ENCODE data around the gene TIMM44.
"Not testable (repeated sequence)": the region's sequence is repeated elsewhere in the genome, so short reads cannot be mapped to it uniquely, and the experiment has no call there.

Gene TIMM44

GRCh38 chr19:7977021-7977722 is 33.7 kb upstream of the TIMM44 start:
- no peak for DNase-seq (ENCODE audit: low spot score)

GRCh38 chr19:7976461-7976860 is 33.0 kb upstream of the TIMM44 start:
- DNase-seq (ENCODE audit: low spot score) = no peak

- no peak for DNase-seq (ENCODE audit: low spot score)
Observed at GRCh38 chr19:7975037-7975436, 31.6 kb upstream of the TIMM44 start.

- DNase-seq (ENCODE audit: low spot score) = no peak
Observed at GRCh38 chr19:7973883-7974282, 30.4 kb upstream of the TIMM44 start.

GRCh38 chr19:7971553-7972520 is 28.4 kb upstream of the TIMM44 start:
- no peak for DNase-seq (ENCODE audit: low spot score)

GRCh38 chr19:7970716-7971448 is 27.4 kb upstream of the TIMM44 start:
- peak; percentile 84 for DNase-seq (ENCODE audit: low spot score)

- DNase-seq (ENCODE audit: low spot score) = peak; percentile 78
Observed at GRCh38 chr19:7969555-7969939, 26.1 kb upstream of the TIMM44 start.

- no peak for DNase-seq (ENCODE audit: low spot score)
Observed at GRCh38 chr19:7968796-7969554, 25.5 kb upstream of the TIMM44 start.

GRCh38 chr19:7968008-7968795 is 24.7 kb upstream of the TIMM44 start:
- DNase-seq (ENCODE audit: low spot score) = no peak

- no peak for DNase-seq (ENCODE audit: low spot score)
Observed at GRCh38 chr19:7965921-7966665, 22.6 kb upstream of the TIMM44 start.

GRCh38 chr19:7965259-7965841 is 21.9 kb upstream of the TIMM44 start:
- no peak for DNase-seq (ENCODE audit: low spot score)

GRCh38 chr19:7963566-7963965 is 20.1 kb upstream of the TIMM44 start:
- no peak for DNase-seq (ENCODE audit: low spot score)

- no peak for DNase-seq (ENCODE audit: low spot score)
Observed at GRCh38 chr19:7962644-7963268, 19.3 kb upstream of the TIMM44 start.

GRCh38 chr19:7961920-7962626 is 18.6 kb upstream of the TIMM44 start:
- DNase-seq (ENCODE audit: low spot score) = no peak

GRCh38 chr19:7961082-7961481 is 17.6 kb upstream of the TIMM44 start:
- DNase-seq (ENCODE audit: low spot score) = not testable (repeated sequence)

- no peak for DNase-seq (ENCODE audit: low spot score)
Observed at GRCh38 chr19:7959211-7959610, 15.7 kb upstream of the TIMM44 start.

- DNase-seq (ENCODE audit: low spot score) = no peak
Observed at GRCh38 chr19:7955696-7956095, 12.2 kb upstream of the TIMM44 start.

GRCh38 chr19:7953576-7953975 is 10.1 kb upstream of the TIMM44 start:
- DNase-seq (ENCODE audit: low spot score) = no peak

GRCh38 chr19:7953060-7953459 is 9.6 kb upstream of the TIMM44 start:
- no peak for DNase-seq (ENCODE audit: low spot score)
